Esophagus squamous epithelium (tissue), 5 donors: Measurements from ENCODE around the gene TMEM74B. TPM values are rescaled to one million over a fixed set of nuclear protein-coding genes. Genes with fewer than 3 reads are reported as not detected.

Experiments
- DNase-seq: peaks from one replicate; lab custom pipeline; 2025; lab: John Stamatoyannopoulos, UW
- H3K27ac ChIP-seq, 4 donors: fragments of 200-600 bp; sonication (generic); one replicate each; pipeline ENCODE4 v1.5.1; 2016 to 2019; ENCODE audit warnings: mild to moderate bottlenecking in 1 of 4
- H3K27me3 ChIP-seq, 4 donors: fragments of 200-600 bp; sonication (generic); 1 replicate in 3 of 4; 2 replicates in 1 of 4; pipeline versions ENCODE4 v1.5.1 to v1.6.0; 2017 to 2021; ENCODE audit warnings: antibody characterized with exemption in 1 of 4
- H3K36me3 ChIP-seq, 3 donors: fragments of 200-600 bp; sonication (generic); one replicate each; pipeline ENCODE4 v1.5.1; 2016 to 2019
- H3K4me1 ChIP-seq, 3 donors: fragments of 200-600 bp; sonication (generic); one replicate each; pipeline ENCODE4 v1.5.1; 2017 to 2019
- H3K4me3 ChIP-seq, 4 donors: fragments of 200-600 bp; sonication (generic); 1 replicate in 3 of 4; 2 replicates in 1 of 4; pipeline ENCODE4 v1.5.1; 2016 to 2019; ENCODE audit warnings: mild to moderate bottlenecking in 2 of 4, moderate library complexity in 1 of 4
- H3K9me3 ChIP-seq, 3 donors: fragments of 200-600 bp; sonication (generic); one replicate each; pipeline ENCODE4 v1.5.1; 2016 to 2019
- POLR2A ChIP-seq, 4 donors: fragments of 450-650 bp; IDR thresholded peaks; one replicate each; pipeline ENCODE4 v1.6.1; 2017; ENCODE audit warnings: antibody characterized with exemption in 4 of 4, mild to moderate bottlenecking in 4 of 4, moderate library complexity in 3 of 4
- WGBS, 2 donors: methylation state at CpG; one replicate each; pipeline ENCODE4 v1.1.5; 2018; 5-methylcytosine and 5-hydroxymethylcytosine counted together
- intact Hi-C: fragments of 100-400 bp; cut with DNase I; formaldehyde crosslinking; loops from one replicate; pipeline ENCODE4 v1.15.0; 2022
- total RNA-seq, 4 donors: library from RNA; depleted of rRNA; stranded (reverse); fragments of >200 nt; gene quantifications; one replicate each; pipeline ENCODE4 v1.1.0, GENCODE V29; 2016
- TF ChIP-seq, protein P1 (sequence below), 6 experiments: fragments of 450-650 bp in 4 of 6; fragments of 200-600 bp in 2 of 6; sonication (generic) in 2 of 6; IDR thresholded peaks; one replicate each; pipeline ENCODE4 v1.5.1; 2016 to 2019; ENCODE audit warnings: antibody characterized with exemption in 6 of 6, mild to moderate bottlenecking in 4 of 6, moderate library complexity in 4 of 6
- donor health status: DM: yes; HTN: yes; CAD: no.

Gene TMEM74B
- total RNA-seq, 4 donors from 2014 or later = 0.13 to 1.1 (median 0.77) TPM

DNA sequence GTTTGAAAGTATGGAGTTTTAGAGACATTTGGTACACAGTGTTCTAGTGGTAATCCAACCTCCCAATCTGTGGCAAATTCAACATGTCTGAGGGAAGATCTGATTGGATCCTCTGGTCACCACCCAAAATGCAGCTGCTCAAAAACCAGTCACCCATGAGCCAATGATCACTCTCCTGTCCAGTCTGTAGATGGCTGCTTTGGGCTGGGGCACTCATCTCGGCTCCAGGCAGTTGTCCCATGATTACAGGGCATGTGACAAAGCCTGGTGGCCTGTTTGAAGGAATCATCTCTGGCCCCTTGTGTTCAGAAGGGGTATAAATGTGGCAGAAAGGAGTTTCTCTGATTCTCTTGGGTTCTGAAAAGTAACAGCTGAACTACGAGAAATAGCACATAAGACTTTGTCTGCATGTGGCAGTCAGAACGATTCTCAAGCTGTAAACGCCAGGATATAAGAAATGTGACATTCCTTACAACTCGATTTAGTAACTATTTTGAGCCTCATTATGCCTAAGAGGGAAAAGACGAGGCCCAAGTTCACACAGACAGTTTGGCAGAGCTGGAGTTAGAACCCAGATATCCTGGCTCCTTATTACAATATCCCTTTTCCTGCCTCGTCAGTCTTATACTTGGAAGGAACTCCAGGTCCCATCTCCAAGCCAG lies 14.6 kb upstream of the TMEM74B start:
- intact Hi-C loops = no loop called here
- TF ChIP-seq, protein P1, sequence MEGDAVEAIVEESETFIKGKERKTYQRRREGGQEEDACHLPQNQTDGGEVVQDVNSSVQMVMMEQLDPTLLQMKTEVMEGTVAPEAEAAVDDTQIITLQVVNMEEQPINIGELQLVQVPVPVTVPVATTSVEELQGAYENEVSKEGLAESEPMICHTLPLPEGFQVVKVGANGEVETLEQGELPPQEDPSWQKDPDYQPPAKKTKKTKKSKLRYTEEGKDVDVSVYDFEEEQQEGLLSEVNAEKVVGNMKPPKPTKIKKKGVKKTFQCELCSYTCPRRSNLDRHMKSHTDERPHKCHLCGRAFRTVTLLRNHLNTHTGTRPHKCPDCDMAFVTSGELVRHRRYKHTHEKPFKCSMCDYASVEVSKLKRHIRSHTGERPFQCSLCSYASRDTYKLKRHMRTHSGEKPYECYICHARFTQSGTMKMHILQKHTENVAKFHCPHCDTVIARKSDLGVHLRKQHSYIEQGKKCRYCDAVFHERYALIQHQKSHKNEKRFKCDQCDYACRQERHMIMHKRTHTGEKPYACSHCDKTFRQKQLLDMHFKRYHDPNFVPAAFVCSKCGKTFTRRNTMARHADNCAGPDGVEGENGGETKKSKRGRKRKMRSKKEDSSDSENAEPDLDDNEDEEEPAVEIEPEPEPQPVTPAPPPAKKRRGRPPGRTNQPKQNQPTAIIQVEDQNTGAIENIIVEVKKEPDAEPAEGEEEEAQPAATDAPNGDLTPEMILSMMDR (IDR thresholded peaks at IDR 0.05) = no peak
- TF ChIP-seq POLR2A (IDR thresholded peaks at IDR 0.05) = no peak
- Histone ChIP-seq H3K9me3 (no peaks in the 10 kb centered on the region), H3K4me3 (no peak overlapping the region), H3K36me3 (no peaks in the 10 kb centered on the region), H3K27ac (peak overlapping the region in 1 of 4 donors; percentile 10), H3K4me1 (peaks cover 0 to 24% (median 0%) of the 10 kb centered on the region in 3 donors), H3K27me3 (peaks cover 0 to 5% (median 0%) of the 10 kb centered on the region in 4 donors)
- 67 to 68% methylated on average over 6 to 7 of the region's 7 CpGs for WGBS, 2 donors
- no peak for DNase-seq

DNA sequence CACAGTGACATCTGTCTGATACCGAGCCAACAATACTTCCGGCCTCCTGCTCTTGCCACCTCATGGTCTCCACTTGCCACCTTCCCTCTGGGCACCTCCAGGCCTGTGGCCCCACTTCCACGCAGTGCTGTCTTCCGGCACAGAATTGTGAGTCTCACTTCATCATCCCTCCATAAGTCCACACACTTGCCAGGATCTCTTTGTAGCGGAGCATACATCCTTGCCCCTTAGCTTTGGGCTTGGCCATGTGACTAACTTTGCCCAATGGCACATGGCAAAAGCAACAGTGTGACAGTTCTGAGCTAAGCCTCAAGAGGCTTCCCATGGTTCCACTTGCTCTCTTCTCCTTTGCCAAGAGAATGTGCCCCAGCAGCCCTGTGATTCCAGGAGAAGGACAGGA lies 14.0 kb upstream of the TMEM74B start:
- no peak overlapping the region for H3K27ac ChIP-seq
- intact Hi-C loops = no loop called here
- H3K36me3 ChIP-seq = no peaks in the 10 kb centered on the region
- H3K27me3 ChIP-seq = peaks cover 0 to 5% (median 0%) of the 10 kb centered on the region in 4 donors
- no peak for DNase-seq
- WGBS, 2 donors = 90 to 93% methylated on average over 5 of the region's 5 CpGs
- peaks cover 0 to 18% (median 0%) of the 10 kb centered on the region in 3 donors for H3K4me1 ChIP-seq
- H3K4me3 ChIP-seq = no peak overlapping the region
- no peaks in the 10 kb centered on the region for H3K9me3 ChIP-seq
- TF ChIP-seq, protein P1 (IDR thresholded peaks at IDR 0.05) = no peak
- TF ChIP-seq POLR2A (IDR thresholded peaks at IDR 0.05) = no peak

GRCh38 chr20:1197801-1198200 lies 13.0 kb upstream of the TMEM74B start:
- TF ChIP-seq, protein P1 (IDR thresholded peaks at IDR 0.05) = no peak
- no peak for TF ChIP-seq POLR2A (IDR thresholded peaks at IDR 0.05)
- 78 to 82% methylated on average over 7 of the region's 7 CpGs for WGBS, 2 donors

DNA sequence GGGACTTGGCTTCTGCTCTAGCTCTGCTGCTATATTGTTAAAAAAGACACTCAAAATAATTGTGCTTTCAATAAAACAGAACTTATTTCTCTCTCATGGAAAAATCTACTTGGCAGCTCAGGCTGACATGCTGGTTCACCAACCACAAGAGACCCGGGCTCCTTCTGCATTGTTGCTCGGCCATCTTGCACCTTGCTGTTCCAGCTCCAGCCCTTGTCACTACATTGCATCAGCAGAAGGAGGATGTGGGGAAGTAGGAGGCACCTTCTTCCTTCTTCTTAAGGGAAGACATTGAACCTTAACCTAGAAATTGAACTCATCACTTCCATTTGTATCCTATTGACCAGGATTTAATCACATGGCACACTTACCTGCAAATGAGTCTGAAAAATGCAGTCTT lies 11.9 kb upstream of the TMEM74B start:
- no peak for DNase-seq
- peaks cover 0 to 5% (median 0%) of the 10 kb centered on the region in 4 donors for H3K27me3 ChIP-seq
- intact Hi-C loops = no loop called here
- TF ChIP-seq POLR2A (IDR thresholded peaks at IDR 0.05) = no peak
- TF ChIP-seq, protein P1 (IDR thresholded peaks at IDR 0.05) = no peak
- no peak overlapping the region for H3K27ac ChIP-seq
- peaks cover 0 to 6% (median 0%) of the 10 kb centered on the region in 3 donors for H3K4me1 ChIP-seq
- H3K4me3 ChIP-seq = no peak overlapping the region
- WGBS, 2 donors = 68 to 83% methylated on average over 2 of the region's 2 CpGs
- H3K36me3 ChIP-seq = no peaks in the 10 kb centered on the region
- no peaks in the 10 kb centered on the region for H3K9me3 ChIP-seq

More at GRCh38 chr20:1197801-1198200, 13.0 kb upstream of the TMEM74B start:
- H3K9me3 ChIP-seq = no peaks in the 10 kb centered on the region
- no peaks in the 10 kb centered on the region for H3K36me3 ChIP-seq
- DNase-seq = no peak
- no peak overlapping the region for H3K27ac ChIP-seq
- H3K27me3 ChIP-seq = peaks cover 0 to 5% (median 0%) of the 10 kb centered on the region in 4 donors
- intact Hi-C loops = no loop called here
- H3K4me3 ChIP-seq = no peak overlapping the region
- peaks cover 0 to 9% (median 0%) of the 10 kb centered on the region in 3 donors for H3K4me1 ChIP-seq

DNA sequence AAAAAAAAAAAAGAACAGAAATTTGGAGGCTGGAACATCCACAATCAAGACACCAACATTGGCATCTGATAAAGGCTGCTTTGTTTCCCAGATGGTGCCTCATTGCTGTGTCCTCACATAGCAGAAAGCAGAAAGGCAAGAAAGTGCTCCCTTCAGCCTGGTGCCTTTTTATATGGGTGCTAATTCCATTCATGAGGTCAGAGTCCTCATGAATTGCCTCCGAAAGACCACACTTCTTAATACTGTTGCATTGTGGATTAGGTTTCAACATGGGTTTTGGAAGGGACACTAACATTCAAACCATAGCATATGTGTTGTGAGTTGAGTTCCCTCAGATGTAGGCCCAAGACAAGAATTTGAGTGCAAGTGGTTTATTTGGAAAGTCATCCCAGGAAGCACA lies 10.4 kb upstream of the TMEM74B start:
- H3K27ac ChIP-seq = no peak overlapping the region
- peaks cover 0 to 6% (median 0%) of the 10 kb centered on the region in 3 donors for H3K4me1 ChIP-seq
- no peak for TF ChIP-seq POLR2A (IDR thresholded peaks at IDR 0.05)
- TF ChIP-seq, protein P1 (IDR thresholded peaks at IDR 0.05) = no peak
- WGBS, 2 donors = 89 to 92% methylated on average over 1 of the region's 1 CpG
- no peaks in the 10 kb centered on the region for H3K36me3 ChIP-seq
- no peak overlapping the region for H3K4me3 ChIP-seq
- H3K9me3 ChIP-seq = no peaks in the 10 kb centered on the region
- no peak for DNase-seq
- H3K27me3 ChIP-seq = peaks cover 0 to 6% (median 0%) of the 10 kb centered on the region in 4 donors
- intact Hi-C loops = no loop called here
